Loucy (cell line): Measurements from ENCODE around the gene SIRPB2.

Experiments used
- EZH2phosphoT487 ChIP-seq: fragments of 200-600 bp; IDR thresholded peaks from 2 replicates; pipeline ENCODE4 v1.6.1; 2018; ENCODE audit warnings: antibody characterized with exemption, mild to moderate bottlenecking, moderate library complexity, borderline replicate concordance
- TF ChIP-seq, protein P1 (sequence below): fragments of 200-600 bp; sonication (generic); conservative IDR thresholded peaks from 2 replicates; pipeline ENCODE4 v1.5.1; 2014; ENCODE audit warnings: mild to moderate bottlenecking, antibody characterized with exemption, low read length

- TF ChIP-seq, protein P1, sequence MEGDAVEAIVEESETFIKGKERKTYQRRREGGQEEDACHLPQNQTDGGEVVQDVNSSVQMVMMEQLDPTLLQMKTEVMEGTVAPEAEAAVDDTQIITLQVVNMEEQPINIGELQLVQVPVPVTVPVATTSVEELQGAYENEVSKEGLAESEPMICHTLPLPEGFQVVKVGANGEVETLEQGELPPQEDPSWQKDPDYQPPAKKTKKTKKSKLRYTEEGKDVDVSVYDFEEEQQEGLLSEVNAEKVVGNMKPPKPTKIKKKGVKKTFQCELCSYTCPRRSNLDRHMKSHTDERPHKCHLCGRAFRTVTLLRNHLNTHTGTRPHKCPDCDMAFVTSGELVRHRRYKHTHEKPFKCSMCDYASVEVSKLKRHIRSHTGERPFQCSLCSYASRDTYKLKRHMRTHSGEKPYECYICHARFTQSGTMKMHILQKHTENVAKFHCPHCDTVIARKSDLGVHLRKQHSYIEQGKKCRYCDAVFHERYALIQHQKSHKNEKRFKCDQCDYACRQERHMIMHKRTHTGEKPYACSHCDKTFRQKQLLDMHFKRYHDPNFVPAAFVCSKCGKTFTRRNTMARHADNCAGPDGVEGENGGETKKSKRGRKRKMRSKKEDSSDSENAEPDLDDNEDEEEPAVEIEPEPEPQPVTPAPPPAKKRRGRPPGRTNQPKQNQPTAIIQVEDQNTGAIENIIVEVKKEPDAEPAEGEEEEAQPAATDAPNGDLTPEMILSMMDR = no peak
- no peak for TF ChIP-seq EZH2phosphoT487
Measured at GRCh38 chr20:1456300-1456699, 34.9 kb downstream of the SIRPB2 start.
